NK-92 treated with Interleukin-12 subunit alpha and Interleukin-12 subunit beta, amount 100 ng/mL, for 24 hours (cell line): ENCODE data around the gene GMPPA.

Source experiments
- DNase-seq: peaks from one replicate; lab custom pipeline; 2025; lab: John Stamatoyannopoulos, UW

The GMPPA gene

GRCh38 chr2:219540784-219541504 lies 42.3 kb downstream of the GMPPA start:
- no peak for DNase-seq

GRCh38 chr2:219541611-219542180 lies 43.0 kb downstream of the GMPPA start:
- peak; percentile 76 for DNase-seq

GRCh38 chr2:219542931-219543595 lies 44.4 kb downstream of the GMPPA start:
- DNase-seq = peak; percentile 60

GRCh38 chr2:219543596-219544358 lies 45.1 kb downstream of the GMPPA start, which contains the start of the genes CHPF and TMEM198:
TSS of gene CHPF (minus strand) at chr2:219543809. CDS start at chr2:219543538, 271 bp downstream.
TSS of gene TMEM198 (plus strand) at chr2:219544028. CDS start at chr2:219544728, 700 bp downstream.
- DNase-seq = peak; percentile 98

- no peak for DNase-seq
Observed at GRCh38 chr2:219544567-219544966, 45.9 kb downstream of the GMPPA start.

- DNase-seq = no peak
Observed at GRCh38 chr2:219545295-219545942, 46.7 kb downstream of the GMPPA start.

GRCh38 chr2:219545943-219546352 lies 47.3 kb downstream of the GMPPA start:
- DNase-seq = no peak

- DNase-seq = no peak
Observed at GRCh38 chr2:219547621-219548020, 48.9 kb downstream of the GMPPA start.

GRCh38 chr2:219548990-219549389 lies 50.3 kb downstream of the GMPPA start:
- no peak for DNase-seq

GRCh38 chr2:219549619-219550018 lies 50.9 kb downstream of the GMPPA start:
- no peak for DNase-seq

GRCh38 chr2:219551441-219552381 lies 53.0 kb downstream of the GMPPA start:
- no peak for DNase-seq

GRCh38 chr2:219552382-219553167 lies 53.9 kb downstream of the GMPPA start:
- DNase-seq = no peak

GRCh38 chr2:219553168-219553417 lies 54.4 kb downstream of the GMPPA start:
- DNase-seq = no peak

GRCh38 chr2:219553463-219553963 lies 54.8 kb downstream of the GMPPA start:
- DNase-seq = no peak

- no peak for DNase-seq
Observed at GRCh38 chr2:219554350-219554749, 55.7 kb downstream of the GMPPA start.

GRCh38 chr2:219555956-219556355 lies 57.3 kb downstream of the GMPPA start:
- DNase-seq = no peak

GRCh38 chr2:219556413-219556812 lies 57.7 kb downstream of the GMPPA start:
- no peak for DNase-seq
